ENCODE measurements around the gene PPP1R9A.
A peak's percentile ranks its signal among the peaks of the same experiment; 100 is the strongest.

The PPP1R9A gene

DNA sequence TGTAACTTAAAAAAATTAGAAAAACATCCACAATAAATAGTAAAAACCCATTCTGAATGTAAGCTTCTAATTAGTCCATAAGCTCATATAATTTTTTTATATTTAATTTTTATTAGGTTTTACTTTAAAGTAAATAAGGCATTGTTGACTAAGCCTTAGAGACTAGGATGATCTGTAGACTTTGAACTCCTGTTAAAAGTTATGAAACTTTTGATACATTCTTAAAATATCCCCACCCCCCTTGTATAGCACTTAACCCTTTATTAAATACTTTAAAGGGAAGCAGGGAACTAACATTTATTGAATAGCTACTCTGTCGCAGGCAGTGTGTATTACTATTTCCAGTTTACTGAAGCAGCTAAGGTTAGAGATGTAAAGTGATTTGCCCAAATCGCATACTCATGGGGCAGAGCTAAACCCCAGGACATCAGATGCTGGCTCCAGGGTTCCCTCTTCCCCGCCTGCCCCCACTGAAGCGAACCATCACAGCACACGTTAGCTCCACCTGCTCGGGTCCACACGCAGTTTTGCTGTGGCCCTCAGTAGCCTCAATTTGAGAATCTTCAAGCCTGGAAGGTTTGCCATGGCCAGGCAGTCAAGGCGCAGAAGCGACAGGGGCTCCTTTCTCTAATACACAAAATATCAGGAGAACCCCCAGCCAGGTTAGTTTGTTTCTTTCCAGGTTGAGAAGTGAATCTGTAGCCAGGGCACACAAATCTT, 416.2 kb downstream of the PPP1R9A start:
- DNase-seq = no peak

DNA sequence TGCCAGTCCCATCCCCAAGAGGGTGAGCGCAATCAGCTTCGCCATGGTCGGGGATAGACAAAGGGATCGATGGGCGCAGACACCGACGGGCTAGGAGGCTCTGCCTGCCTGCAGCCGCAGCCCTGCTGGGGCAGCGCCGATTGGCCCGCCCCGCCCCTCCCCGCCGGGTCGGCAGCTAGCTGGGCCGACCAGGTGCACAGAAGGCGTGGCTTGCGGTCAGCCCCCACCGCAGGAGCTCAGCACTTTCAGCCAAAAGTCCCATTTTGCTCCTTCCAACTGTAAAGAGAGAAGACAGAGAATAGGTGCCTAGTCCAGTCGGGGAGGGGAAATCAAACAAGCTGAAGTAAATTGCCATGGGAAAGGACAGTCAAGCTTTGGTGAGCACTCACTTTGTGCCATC, 417.0 kb downstream of the PPP1R9A start, which contains the start of gene PON1:
Gene PON1 (minus strand): TSS at position 102 of the 400 bp plus-strand sequence. CDS start 57 bp downstream, at position 45.
- DNase-seq = peak; percentile 15

GRCh38 chr7:95327356-95327755, 420.0 kb downstream of the PPP1R9A start:
- no peak for DNase-seq

DNA sequence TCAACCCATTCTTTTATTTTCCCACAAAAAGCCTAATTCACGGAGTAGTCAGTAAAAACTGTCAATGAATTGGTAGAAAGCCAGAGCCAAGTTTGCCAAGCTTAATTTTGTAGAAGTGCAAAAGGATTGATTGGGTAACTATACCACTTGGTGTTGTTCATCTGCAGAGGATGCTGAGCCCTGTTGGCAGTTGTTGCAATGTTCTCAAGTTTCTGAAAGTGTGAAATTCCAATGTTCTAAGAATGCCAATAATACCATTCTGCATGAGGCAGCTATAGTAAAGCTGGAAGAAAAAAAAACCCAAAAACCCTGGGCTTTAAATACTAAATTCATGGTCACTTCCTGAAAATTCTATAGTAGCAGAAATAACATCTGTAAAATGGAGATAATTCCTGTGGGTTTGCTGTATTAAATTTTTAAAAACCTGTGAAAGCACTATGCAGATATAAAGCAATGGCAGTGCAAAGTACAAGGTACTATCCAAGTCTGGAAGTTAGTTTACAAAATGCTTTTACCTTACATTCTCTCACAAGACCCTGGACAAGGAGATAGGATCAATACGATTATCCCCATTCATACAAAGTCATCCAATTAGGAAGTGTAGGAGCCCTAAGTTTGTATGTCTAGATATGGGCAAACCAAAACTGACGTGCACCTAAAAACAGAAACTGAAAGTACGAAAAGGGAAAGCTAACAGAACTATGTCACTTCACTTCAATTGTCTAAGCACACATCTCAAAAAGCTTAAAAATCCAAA, 423.0 kb downstream of the PPP1R9A start:
- no peak for DNase-seq

- DNase-seq = no peak
Measured at GRCh38 chr7:95330961-95331337, 423.6 kb downstream of the PPP1R9A start.

- DNase-seq = no peak
Measured at GRCh38 chr7:95334447-95334846, 427.1 kb downstream of the PPP1R9A start.

DNA sequence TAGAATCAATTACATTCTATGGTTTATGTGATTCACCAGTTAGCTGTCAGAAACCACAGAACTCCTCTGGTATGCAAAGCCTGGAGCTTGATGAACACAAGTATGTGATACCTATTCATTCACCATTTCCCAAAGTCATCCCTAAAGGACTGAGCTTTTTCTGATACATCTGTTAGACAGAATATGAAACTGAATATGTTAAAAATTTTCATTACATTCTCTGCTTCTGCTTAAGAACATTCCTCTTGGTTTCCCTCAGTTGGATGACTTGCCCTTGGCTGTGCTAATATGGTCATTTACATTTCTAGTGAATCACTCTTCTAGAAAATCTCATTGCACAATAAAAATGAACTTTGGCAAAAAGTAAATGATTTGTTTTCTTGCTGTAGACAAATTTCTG, 427.7 kb downstream of the PPP1R9A start:
- no peak for DNase-seq

- DNase-seq = no peak
Measured at GRCh38 chr7:95338832-95339231, 431.4 kb downstream of the PPP1R9A start.

DNA sequence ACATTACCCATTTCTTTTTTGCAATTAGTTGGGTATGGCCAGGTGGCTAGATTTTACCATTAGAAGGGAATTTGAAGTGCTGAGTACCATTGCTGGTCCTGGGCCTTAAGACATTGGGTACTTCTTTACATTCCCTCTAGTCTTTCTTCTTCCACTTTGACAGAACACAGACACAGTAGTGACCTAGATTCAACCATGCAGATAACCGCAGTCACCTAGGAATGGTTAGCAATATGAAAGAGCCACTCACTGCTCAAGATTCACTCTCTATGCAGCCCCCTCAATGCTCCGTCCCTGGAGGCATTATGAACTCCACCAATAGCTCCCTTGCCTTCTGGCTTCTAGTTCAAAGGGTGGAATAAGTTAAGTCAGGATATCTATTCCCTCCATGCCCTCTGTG, 433.1 kb downstream of the PPP1R9A start:
- DNase-seq = no peak

DNA sequence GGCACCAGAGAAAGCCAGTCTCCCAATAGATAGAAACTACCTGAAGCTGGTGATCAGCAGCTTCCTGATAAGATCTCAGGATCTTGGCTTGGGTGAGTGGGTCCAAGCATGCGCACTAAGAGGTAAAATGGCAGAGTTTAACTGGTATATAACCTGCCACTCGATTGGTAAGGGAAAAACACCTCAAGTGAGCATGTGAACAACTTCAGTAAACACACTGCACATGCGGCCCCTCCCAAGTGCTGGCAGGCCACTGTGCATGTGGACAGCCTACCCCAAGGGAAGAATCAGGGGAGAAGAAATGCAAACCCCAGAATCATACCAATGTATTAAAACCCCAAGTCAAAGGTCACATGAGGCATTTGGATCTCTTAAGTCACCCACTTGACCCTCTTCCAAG, 434.6 kb downstream of the PPP1R9A start:
- no peak for DNase-seq

DNA sequence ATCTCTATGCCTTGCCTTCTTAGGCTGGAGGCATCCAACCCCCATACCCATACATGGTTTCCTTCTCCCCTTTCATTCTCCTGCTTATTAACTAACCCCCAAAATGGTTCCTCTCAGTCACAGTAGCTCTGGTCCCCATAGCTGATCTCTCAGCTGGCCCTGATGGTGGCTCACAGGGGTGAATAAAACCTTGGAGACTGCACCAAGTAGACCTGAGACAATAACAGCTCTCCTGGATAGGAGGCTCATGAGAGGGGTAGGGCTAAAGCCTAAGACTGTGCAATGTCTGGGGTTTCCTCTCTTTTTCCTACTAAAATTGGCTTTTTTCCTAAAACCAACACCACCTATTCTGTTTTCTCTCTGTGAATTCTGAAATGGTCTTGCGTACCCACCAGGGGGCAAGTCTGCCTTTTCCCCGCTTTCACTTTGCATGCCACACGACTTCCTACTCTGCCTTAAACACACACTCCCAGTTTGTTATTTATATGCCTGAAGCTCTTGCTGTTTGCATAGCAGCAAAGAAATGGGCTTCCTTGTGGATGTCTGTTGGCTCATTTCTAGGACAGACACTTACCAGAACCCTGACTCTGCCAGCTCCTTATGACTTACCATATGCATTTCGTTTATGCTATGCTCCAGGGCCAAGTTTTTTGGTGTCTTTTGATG, 435.4 kb downstream of the PPP1R9A start:
- no peak for DNase-seq

All from stimulated activated CD4-positive, alpha-beta T cell treated with anti-CD3 and anti-CD28 coated beads, Interleukin-15, amount 100 ng/mL, for 24 hours (primary cell).